A549 (cell line): Measurements from ENCODE around the gene ARMC7. TPM values are rescaled to one million over a fixed set of nuclear protein-coding genes. Genes with fewer than 3 reads are reported as not detected.

ENCODE experiments used
- ATAC-seq, 2 experiments: fragments of 200-7000 bp in 1 of 2; fragments of >200 bp in 1 of 2; cut with Nextera tagmentation in 1 of 2; cut with Tn5 transposase in 1 of 2; 3 replicates each; pipeline versions ENCODE4 v1.8.0 to v1.9.1; 2018 to 2020; ENCODE audit warnings: mild to moderate bottlenecking in 1 of 2, moderate library complexity in 1 of 2
- CTCF ChIA-PET: fragments of 300-600 bp; sonication (Branson Sonifier 250); formaldehyde crosslinking; extraction: SDS; loops from one replicate; lab custom pipeline; 2021; ENCODE audit warnings: antibody characterized with exemption, inconsistent platforms; lab: Yijun Ruan, JAX
- POLR2A ChIA-PET: fragments of 350-600 bp; formaldehyde crosslinking; extraction: SDS; loops from one replicate; lab custom pipeline; 2021; ENCODE audit warnings: antibody characterized with exemption, inconsistent platforms; lab: Yijun Ruan, JAX
- DNase-seq, 2 experiments: peaks; one replicate each; pipeline versions ENCODE4 v3.0.0 to v3.0.0-alpha.2; 2011 to 2016; ENCODE audit warnings: low read depth in 1 of 2, low spot score in 1 of 2
- FAIRE-seq: peaks from 2 replicates; lab custom pipeline; 2011; peaks lifted over from hg19 to GRCh38; lab: Jason Lieb, UNC
- H3K27ac ChIP-seq, 2 experiments: fragments of >200 bp; sonication (Bioruptor Twin); formaldehyde crosslinking; 3 replicates each; pipeline ENCODE4 v1.5.1; 2016 to 2017
- H3K4me1 ChIP-seq: fragments of >200 bp; sonication (Bioruptor Twin); formaldehyde crosslinking; 3 replicates; pipeline ENCODE4 v1.6.1; 2016
- H3K4me2 ChIP-seq: fragments of >200 bp; sonication (Bioruptor Twin); formaldehyde crosslinking; 3 replicates; pipeline ENCODE4 v1.6.1; 2016
- H3K4me3 ChIP-seq: fragments of >200 bp; sonication (Bioruptor Twin); formaldehyde crosslinking; 3 replicates; pipeline ENCODE4 v1.5.1; 2016
- H3K9me3 ChIP-seq: fragments of >200 bp; sonication (Bioruptor Twin); formaldehyde crosslinking; 3 replicates; pipeline ENCODE4 v1.6.1; 2016
- CBX2 ChIP-seq: fragments of 200-600 bp; sonication (generic); IDR thresholded peaks from 2 replicates; pipeline ENCODE4 v1.6.1; 2016; ENCODE audit warnings: low read depth, mild to moderate bottlenecking, borderline replicate concordance
- CHD2 ChIP-seq: fragments of 150-350 bp; IDR thresholded peaks from 2 replicates; pipeline ENCODE4 v1.6.1; 2014; ENCODE audit warnings: low read length; ENCODE audit not compliant: partially characterized antibody
- CHD4 ChIP-seq: fragments of 200-600 bp; sonication (generic); IDR thresholded peaks from 2 replicates; pipeline ENCODE4 v1.6.1; 2016; ENCODE audit warnings: antibody characterized with exemption, mild to moderate bottlenecking, borderline replicate concordance
- EHF ChIP-seq: fragments of 250-450 bp; sonication (Bioruptor Pico); IDR thresholded peaks from 2 replicates; pipeline ENCODE4 v1.5.0; 2020; ENCODE audit warnings: mild to moderate bottlenecking
- ELK1 ChIP-seq: fragments of 150-350 bp; IDR thresholded peaks from 2 replicates; pipeline ENCODE4 v1.6.1; 2014; ENCODE audit warnings: low read depth, mild to moderate bottlenecking, low read length
- ESRRA ChIP-seq: fragments of 150-350 bp; IDR thresholded peaks from 2 replicates; pipeline ENCODE4 v1.6.1; 2014; ENCODE audit warnings: mild to moderate bottlenecking, low read length, borderline replicate concordance
- GATA3 ChIP-seq: IDR thresholded peaks from 2 replicates; pipeline ENCODE4 v1.6.1; 2012; ENCODE audit warnings: borderline replicate concordance
- HDAC2 ChIP-seq: fragments of 200-600 bp; sonication (generic); IDR thresholded peaks from 2 replicates; pipeline ENCODE4 v1.6.1; 2016
- HES2 ChIP-seq: fragments of >200 bp; sonication (Bioruptor Twin); formaldehyde crosslinking; IDR thresholded peaks from 2 replicates; pipeline ENCODE4 v1.6.1; 2016
- HEYL ChIP-seq: fragments of 250-450 bp; sonication (Bioruptor Pico); IDR thresholded peaks from 2 replicates; pipeline ENCODE4 v1.8.0; 2021; ENCODE audit warnings: mild to moderate bottlenecking, moderate library complexity
- HOXA7 ChIP-seq: fragments of 250-450 bp; sonication (Bioruptor Pico); IDR thresholded peaks from 2 replicates; pipeline ENCODE4 v1.5.0; 2020; ENCODE audit warnings: mild to moderate bottlenecking, moderate library complexity
- HOXB13 ChIP-seq: fragments of 250-450 bp; sonication (Bioruptor Pico); IDR thresholded peaks from 2 replicates; pipeline ENCODE4 v1.5.0; 2020; ENCODE audit warnings: low read depth, mild to moderate bottlenecking, moderate library complexity
- JUN ChIP-seq, 2 experiments: fragments of >200 bp; sonication (Bioruptor Twin); formaldehyde crosslinking; IDR thresholded peaks; 2 replicates in 1 of 2; 3 replicates in 1 of 2; pipeline ENCODE4 v1.6.1; 2016 to 2017
- JUNB ChIP-seq: fragments of >200 bp; sonication (Bioruptor Twin); formaldehyde crosslinking; IDR thresholded peaks from 2 replicates; pipeline ENCODE4 v1.6.1; 2016
- KDM5A ChIP-seq: fragments of 200-600 bp; sonication (generic); IDR thresholded peaks from 2 replicates; pipeline ENCODE4 v1.6.1; 2016; ENCODE audit warnings: antibody characterized with exemption, mild to moderate bottlenecking
- MAFK ChIP-seq: fragments of 450-650 bp; IDR thresholded peaks from 2 replicates; pipeline ENCODE4 v1.6.1; 2014; ENCODE audit not compliant: partially characterized antibody
- MAX ChIP-seq: IDR thresholded peaks from 2 replicates; pipeline ENCODE4 v1.6.1; 2012
- MAZ ChIP-seq: fragments of 150-350 bp; IDR thresholded peaks from 2 replicates; pipeline ENCODE4 v1.6.1; 2014; ENCODE audit warnings: antibody characterized with exemption, low read depth, low read length, borderline replicate concordance
- MYC ChIP-seq: IDR thresholded peaks from 2 replicates; pipeline ENCODE4 v1.6.1; 2012; ENCODE audit warnings: mild to moderate bottlenecking, inconsistent platforms, low read length, improper control_type of control experiment, borderline replicate concordance
- NPAS2 ChIP-seq: fragments of 250-450 bp; sonication (Bioruptor Pico); IDR thresholded peaks from 2 replicates; pipeline ENCODE4 v1.8.0; 2022; ENCODE audit warnings: mild to moderate bottlenecking, moderate library complexity, borderline replicate concordance
- PHF8 ChIP-seq: fragments of 200-600 bp; sonication (generic); IDR thresholded peaks from 2 replicates; pipeline ENCODE4 v1.6.1; 2016; ENCODE audit warnings: low read depth, mild to moderate bottlenecking, antibody characterized with exemption, moderate library complexity, borderline replicate concordance
- POLR2A ChIP-seq: IDR thresholded peaks from 2 replicates; pipeline ENCODE4 v1.6.1; 2012; ENCODE audit warnings: mild to moderate bottlenecking, low read length
- RAD21 ChIP-seq, 2 experiments: fragments of >200 bp in 1 of 2; sonication (Bioruptor Twin) in 1 of 2; formaldehyde crosslinking in 1 of 2; IDR thresholded peaks in 1 of 2; conservative IDR thresholded peaks in 1 of 2; 2 replicates in 1 of 2; 3 replicates in 1 of 2; pipeline ENCODE4 v1.6.1; 2012 to 2018; ENCODE audit warnings: inconsistent platforms in 1 of 2
- REST ChIP-seq: fragments of 200-600 bp; sonication (generic); IDR thresholded peaks from 2 replicates; pipeline ENCODE4 v1.6.1; 2016; ENCODE audit warnings: antibody characterized with exemption, mild to moderate bottlenecking, moderate library complexity
- RFX5 ChIP-seq: fragments of 450-650 bp; IDR thresholded peaks from 2 replicates; pipeline ENCODE4 v1.7.1; 2014; ENCODE audit warnings: antibody characterized with exemption, mild to moderate bottlenecking, moderate library complexity
- TFCP2L1 ChIP-seq: fragments of 250-450 bp; sonication (Bioruptor Pico); IDR thresholded peaks from 2 replicates; pipeline ENCODE4 v1.5.0; 2021; ENCODE audit warnings: mild to moderate bottlenecking
- TP53 ChIP-seq: fragments of 250-450 bp; sonication (Bioruptor Pico); IDR thresholded peaks from 2 replicates; pipeline ENCODE4 v1.5.0; 2021; ENCODE audit warnings: mild to moderate bottlenecking, moderate library complexity
- ZC3H11A ChIP-seq: fragments of 450-650 bp; IDR thresholded peaks from 2 replicates; pipeline ENCODE4 v1.6.1; 2014; ENCODE audit warnings: antibody characterized with exemption, mild to moderate bottlenecking
- ZFP36 ChIP-seq: fragments of 450-650 bp; IDR thresholded peaks from 2 replicates; pipeline ENCODE4 v1.6.1; 2014; ENCODE audit warnings: borderline replicate concordance; ENCODE audit not compliant: partially characterized antibody
- ZNF302 ChIP-seq: fragments of 250-450 bp; sonication (Bioruptor Pico); IDR thresholded peaks from 2 replicates; pipeline ENCODE4 v1.9.0; 2021; ENCODE audit warnings: inconsistent platforms, mild to moderate bottlenecking, moderate library complexity
- WGBS: methylation state at CpG from one replicate; pipeline ENCODE4 v1.1.6; 2017; ENCODE audit errors: missing lambda C conversion rate; 5-methylcytosine and 5-hydroxymethylcytosine counted together
- polyA plus RNA-seq, 4 experiments: library from polyadenylated mRNA; depleted of rRNA in 3 of 4; stranded (reverse); fragments of >200 nt; fragmentation: RNase III in 1 of 4; extraction: RNeasy Plus Mini Kit Qiagen cat#74134 plus additional on column Dnase treatment in 1 of 4; gene quantifications; 2 replicates in 3 of 4; 3 replicates in 1 of 4; pipeline ENCODE4 v1.2.3, GENCODE V29; 2011 to 2017

The ARMC7 gene
- polyA plus RNA-seq, 2 of the 4 experiments (the other 2 are of a cell fraction) = 8.5 to 12.6 TPM

- TF ChIP-seq RAD21 (conservative IDR thresholded peaks at IDR 0.05 in 1 of 2, IDR thresholded peaks at IDR 0.05 in 1 of 2) = peak in 1 of 2 experiments; percentile 28; a peak in 1 of 5 replicates
- TF ChIP-seq MAX = peak; percentile 50; the same call in 1 of the 2 replicates
- peak; percentile 88; the same call in 1 of the 2 replicates for TF ChIP-seq MAZ
- no peak for TF ChIP-seq ELK1
- peak; percentile 18; the same call in 1 of the 2 replicates for TF ChIP-seq HOXA7 (CRISPR knock-in tag)
- TF ChIP-seq NPAS2 (CRISPR knock-in tag) = no peak
- peak; percentile 87 for TF ChIP-seq POLR2A
- TF ChIP-seq MAFK = no peak
- TF ChIP-seq RFX5 = no peak
- TF ChIP-seq, all 56 proteins: peak for 17
These were observed 22.0 kb upstream of the ARMC7 start, which contains the start of gene SLC16A5 (continued) for GRCh38 chr17:75087558-75088453.

GRCh38 chr17:75088465-75089417 lies 21.0 kb upstream of the ARMC7 start:
- H3K4me2 ChIP-seq = peak overlapping the region; percentile 92
- H3K9me3 ChIP-seq = no peaks in the 10 kb centered on the region
- DNase-seq (peak; percentile 77 to 79), FAIRE-seq (peak; percentile 32), ATAC-seq (peak; percentile 42 to 64)
- WGBS = 20% methylated on average over 11 of the region's 11 CpGs
- CTCF ChIA-PET = interaction anchor here (1.0 to 81.8 kb wide), 10 partner anchors 10 to 182 kb away, joined by 3 to 3429 read pairs (median 7); partner anchors contain the start of genes ARMC7, KCTD2, MIF4GD and NT5C
- H3K4me3 ChIP-seq = peak overlapping the region; percentile 67
- POLR2A ChIA-PET = interaction anchor here (0.5 to 2.8 kb wide), 18 partner anchors 8 to 414 kb away, joined by 3 to 35 read pairs (median 8); partner anchors contain the start of genes FDXR, HID1, MRPL58 and SLC25A19
- peak overlapping the region; percentile 95 to 96 for H3K27ac ChIP-seq
- peaks cover 84% of the 10 kb centered on the region for H3K4me1 ChIP-seq
- 0 out of 2 replicates have a peak, but pooled peaks have one; percentile 20 for TF ChIP-seq JUNB
- TF ChIP-seq HDAC2 = no peak
- no peak for TF ChIP-seq ZC3H11A
- no peak; the same call in 1 of the 2 replicates for TF ChIP-seq HOXB13 (CRISPR knock-in tag)
- TF ChIP-seq JUN (IDR thresholded peaks at IDR 0.05) = no peak
- TF ChIP-seq RFX5 = no peak
- TF ChIP-seq GATA3 = no peak; the same call in 1 of the 2 replicates
- TF ChIP-seq ZFP36 = no peak
- TF ChIP-seq HES2 = no peak
- TF ChIP-seq ZNF302 (CRISPR knock-in tag) = no peak
- TF ChIP-seq KDM5A = no peak
- no peak for TF ChIP-seq REST
- TF ChIP-seq TFCP2L1 = no peak
- no peak for TF ChIP-seq HEYL (CRISPR knock-in tag)
- no peak for TF ChIP-seq PHF8
- no peak for TF ChIP-seq ESRRA
- no peak for TF ChIP-seq CHD4
- TF ChIP-seq TP53 (CRISPR knock-in tag) = no peak
- no peak for TF ChIP-seq MYC
- TF ChIP-seq CHD2 = no peak
- peak; percentile 47; the same call in 1 of the 2 replicates for TF ChIP-seq POLR2A
- TF ChIP-seq CBX2 = no peak
- no peak for TF ChIP-seq MAFK
- 0 out of 2 replicates have a peak, but pooled peaks have one; percentile 26 for TF ChIP-seq HOXA7 (CRISPR knock-in tag)
- no peak for TF ChIP-seq MAZ
- TF ChIP-seq EHF = no peak; the same call in none of the 2 replicates
